Thyroid gland (tissue), 4 donors: ENCODE data around the gene BLTP2. TPM values are rescaled to one million over a fixed set of nuclear protein-coding genes. Genes with fewer than 3 reads are reported as not detected.
"Not testable (repeated sequence)": the region's sequence is repeated elsewhere in the genome, so short reads cannot be mapped to it uniquely, and the experiment has no call there.

Experiments
- DNase-seq, 2 donors: peaks; one replicate each; pipeline ENCODE4 v3.0.0-alpha.2; 2019
- H3K27ac ChIP-seq, 3 donors: fragments of 200-600 bp; sonication (generic); 1 replicate in 2 of 3; 2 replicates in 1 of 3; pipeline ENCODE4 v1.5.1; 2016 to 2019; ENCODE audit warnings: mild to moderate bottlenecking in 1 of 3, moderate library complexity in 1 of 3
- H3K27me3 ChIP-seq: fragments of 200-600 bp; sonication (generic); one replicate; pipeline ENCODE4 v1.5.1; 2019
- H3K36me3 ChIP-seq, 2 donors: fragments of 200-600 bp; sonication (generic); one replicate each; pipeline ENCODE4 v1.5.1; 2016 to 2019
- H3K4me1 ChIP-seq, 2 donors: fragments of 200-600 bp; sonication (generic); one replicate each; pipeline ENCODE4 v1.5.1; 2017 to 2019
- H3K4me3 ChIP-seq, 3 donors: fragments of 200-600 bp; sonication (generic); replicated peaks in 1 of 3; 1 replicate in 2 of 3; 2 replicates in 1 of 3; pipeline ENCODE4 v1.5.1; 2016; ENCODE audit warnings: mild to moderate bottlenecking in 1 of 3
- H3K9me3 ChIP-seq: fragments of 200-600 bp; sonication (generic); one replicate; pipeline ENCODE4 v1.5.1; 2017
- POLR2A ChIP-seq, 2 donors: fragments of 450-650 bp; IDR thresholded peaks; one replicate each; pipeline ENCODE4 v1.6.1; 2017; ENCODE audit warnings: antibody characterized with exemption in 2 of 2, mild to moderate bottlenecking in 2 of 2, moderate library complexity in 1 of 2
- WGBS, 2 donors: methylation state at CpG; one replicate each; pipeline ENCODE4 v1.1.5; 2017; 5-methylcytosine and 5-hydroxymethylcytosine counted together
- intact Hi-C: fragments of 100-400 bp; cut with DNase I; formaldehyde crosslinking; loops from one replicate; pipeline ENCODE4 v1.15.1; 2023
- total RNA-seq, 4 donors: library from RNA; depleted of rRNA; stranded (reverse); fragments of >200 nt; gene quantifications; one replicate each; pipeline ENCODE4 v1.2.3, GENCODE V29; 2016
- TF ChIP-seq, protein P1 (sequence below), 6 experiments: fragments of 200-600 bp in 3 of 6; fragments of 450-650 bp in 3 of 6; sonication (generic) in 3 of 6; IDR thresholded peaks; one replicate each; pipeline ENCODE4 v1.5.1; 2016 to 2019; ENCODE audit warnings: antibody characterized with exemption in 6 of 6, mild to moderate bottlenecking in 2 of 6, inconsistent platforms in 1 of 6, moderate library complexity in 1 of 6

Gene BLTP2
- total RNA-seq, 4 donors from 2014 or later, result 96.5 to 153 (median 129) TPM

DNA sequence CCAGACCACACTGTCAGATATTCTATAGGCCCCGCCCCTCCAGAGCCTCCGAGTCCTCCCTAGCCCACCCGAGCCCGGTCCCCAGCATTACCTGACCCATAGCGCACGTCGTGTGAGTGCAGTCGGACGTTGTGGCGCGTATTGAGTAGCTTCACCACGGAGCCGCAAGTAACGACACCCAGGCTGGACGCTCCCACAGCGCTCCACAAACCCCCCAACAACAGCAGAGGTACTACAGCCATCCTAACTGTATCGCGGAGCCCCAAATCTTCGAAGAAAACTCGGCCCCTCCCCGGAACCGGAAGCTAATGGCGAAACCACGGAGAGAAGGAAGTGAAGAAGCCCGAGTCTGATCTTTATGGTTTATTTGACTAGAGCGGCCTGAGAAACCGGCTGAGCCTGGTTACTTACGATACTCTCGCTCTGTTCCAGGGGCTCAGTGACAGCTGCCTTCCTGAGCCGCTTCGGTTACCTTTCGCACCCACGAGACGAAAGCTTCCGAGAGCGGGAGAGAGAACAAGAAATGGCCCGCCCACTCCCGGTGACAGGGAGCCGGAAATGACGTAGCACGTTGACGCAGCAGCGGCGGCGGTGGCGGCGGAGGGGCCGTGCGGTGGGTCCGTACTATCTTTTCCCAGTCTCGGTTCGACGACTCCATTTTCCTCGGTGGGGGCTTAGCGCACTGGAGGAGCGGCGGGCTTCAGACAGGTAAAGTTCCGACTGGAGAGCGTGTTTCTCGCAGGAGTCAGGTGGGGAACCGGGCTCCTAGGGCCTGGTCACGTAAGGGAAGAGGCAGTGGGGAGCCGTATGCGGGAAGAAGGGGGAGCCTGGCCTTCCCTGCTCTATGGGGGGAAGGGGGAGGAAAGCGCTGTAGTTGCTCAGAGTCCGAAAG, 16.9 kb upstream of the BLTP2 start, which contains the start of the genes SDF2 and SUPT6H:
TSS of gene SDF2 (minus strand) at position 272 of the 892 bp plus-strand sequence. CDS start at position 242, 30 bp downstream.
TSS of gene SUPT6H (plus strand) at position 571 of the 892 bp plus-strand sequence. CDS start 11,197 bp downstream, outside the sequence.
- no peaks in the 10 kb centered on the region for H3K9me3 ChIP-seq
- peaks cover 7 to 15% of the 10 kb centered on the region in 2 donors for H3K36me3 ChIP-seq
- H3K27ac ChIP-seq, result peak within 1 kb of the TSS; percentile 82 to 98 (median 94)
- H3K4me1 ChIP-seq, result peaks cover 26 to 27% of the 10 kb centered on the region in 2 donors
- WGBS, 2 donors, result 0 to 1% methylated on average over 22 to 60 of the region's 66 CpGs
- H3K27me3 ChIP-seq, result no peaks in the 10 kb centered on the region
- TF ChIP-seq POLR2A (IDR thresholded peaks at IDR 0.05), result peak in 1 of 2 donors; percentile 86
- TF ChIP-seq, protein P1, sequence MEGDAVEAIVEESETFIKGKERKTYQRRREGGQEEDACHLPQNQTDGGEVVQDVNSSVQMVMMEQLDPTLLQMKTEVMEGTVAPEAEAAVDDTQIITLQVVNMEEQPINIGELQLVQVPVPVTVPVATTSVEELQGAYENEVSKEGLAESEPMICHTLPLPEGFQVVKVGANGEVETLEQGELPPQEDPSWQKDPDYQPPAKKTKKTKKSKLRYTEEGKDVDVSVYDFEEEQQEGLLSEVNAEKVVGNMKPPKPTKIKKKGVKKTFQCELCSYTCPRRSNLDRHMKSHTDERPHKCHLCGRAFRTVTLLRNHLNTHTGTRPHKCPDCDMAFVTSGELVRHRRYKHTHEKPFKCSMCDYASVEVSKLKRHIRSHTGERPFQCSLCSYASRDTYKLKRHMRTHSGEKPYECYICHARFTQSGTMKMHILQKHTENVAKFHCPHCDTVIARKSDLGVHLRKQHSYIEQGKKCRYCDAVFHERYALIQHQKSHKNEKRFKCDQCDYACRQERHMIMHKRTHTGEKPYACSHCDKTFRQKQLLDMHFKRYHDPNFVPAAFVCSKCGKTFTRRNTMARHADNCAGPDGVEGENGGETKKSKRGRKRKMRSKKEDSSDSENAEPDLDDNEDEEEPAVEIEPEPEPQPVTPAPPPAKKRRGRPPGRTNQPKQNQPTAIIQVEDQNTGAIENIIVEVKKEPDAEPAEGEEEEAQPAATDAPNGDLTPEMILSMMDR (IDR thresholded peaks at IDR 0.05), result no peak
- intact Hi-C loops, result no loop called here
- H3K4me3 ChIP-seq, result peak within 1 kb of the TSS; percentile 68 to 95 (median 68)
- peak; percentile 90 for DNase-seq

DNA sequence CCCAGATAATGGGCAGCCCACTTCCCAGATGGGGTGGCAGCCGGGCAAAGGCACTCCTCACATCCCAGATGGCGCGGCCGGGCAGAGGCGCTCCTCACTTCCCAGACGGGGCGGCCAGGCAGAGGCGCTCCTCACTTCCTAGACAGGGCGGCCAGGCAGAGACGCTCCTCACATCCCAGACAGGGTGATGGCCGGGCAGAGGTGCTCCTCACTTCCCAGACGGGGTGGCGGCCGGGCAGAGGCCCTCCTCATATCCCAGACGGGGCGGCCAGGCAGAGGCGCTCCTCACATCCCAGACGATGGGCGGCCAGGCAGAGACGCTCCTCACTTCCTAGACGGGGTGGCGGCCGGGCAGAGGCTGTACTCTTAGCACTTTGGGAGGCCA, 14.5 kb upstream of the BLTP2 start:
- Histone ChIP-seq H3K36me3 (peaks cover 7 to 15% of the 10 kb centered on the region in 2 donors), H3K4me1 (peaks cover 26 to 27% of the 10 kb centered on the region in 2 donors)
- WGBS, 2 donors, result 98 to 100% methylated on average over 1 to 22 of the region's 23 CpGs
- intact Hi-C loops, H3K27ac ChIP-seq, DNase-seq, H3K9me3 ChIP-seq, H3K27me3 ChIP-seq, H3K4me3 ChIP-seq: not testable (repeated sequence)

DNA sequence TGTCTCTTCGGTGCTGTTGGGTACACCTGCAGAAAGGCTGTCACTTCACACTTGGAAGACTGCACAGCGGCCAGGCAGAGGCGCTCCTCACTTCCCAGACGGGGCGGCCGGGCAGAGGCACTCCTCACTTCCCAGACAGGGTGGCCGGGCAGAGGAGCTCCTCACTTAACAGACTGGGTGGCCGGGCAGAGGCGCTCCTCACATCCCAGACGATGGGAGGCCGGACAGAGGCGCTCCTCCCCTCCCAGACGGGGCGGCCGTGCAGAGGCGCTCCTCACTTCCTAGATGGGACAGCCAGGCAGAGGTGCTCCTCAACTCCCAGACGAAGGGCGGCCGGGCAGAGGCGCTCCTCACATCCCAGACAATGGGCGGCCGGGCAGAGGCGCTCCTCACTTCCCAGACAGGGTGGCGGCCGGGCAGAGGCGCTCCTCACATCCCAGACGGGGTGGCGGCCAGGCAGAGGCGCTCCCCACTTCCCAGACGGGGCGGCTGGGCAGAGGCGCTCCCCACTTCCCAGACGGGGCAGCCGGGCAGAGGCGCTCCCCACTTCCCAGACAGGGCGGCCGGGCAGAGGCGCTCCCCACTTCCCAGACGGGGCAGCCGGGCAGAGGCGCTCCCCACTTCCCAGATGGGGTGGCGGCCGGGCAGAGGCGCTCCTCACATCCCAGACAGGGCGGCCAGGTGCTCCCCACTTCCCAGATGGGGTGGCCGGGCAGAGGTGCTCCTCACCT, 14.0 kb upstream of the BLTP2 start:
- intact Hi-C loops, H3K9me3 ChIP-seq, H3K27me3 ChIP-seq, H3K27ac ChIP-seq, DNase-seq, H3K4me3 ChIP-seq: not testable (repeated sequence)
- H3K4me1 ChIP-seq, result peaks cover 22 to 26% of the 10 kb centered on the region in 2 donors
- 98 to 99% methylated on average over 15 of the region's 46 CpGs for WGBS, 2 donors
- peaks cover 7 to 15% of the 10 kb centered on the region in 2 donors for H3K36me3 ChIP-seq

DNA sequence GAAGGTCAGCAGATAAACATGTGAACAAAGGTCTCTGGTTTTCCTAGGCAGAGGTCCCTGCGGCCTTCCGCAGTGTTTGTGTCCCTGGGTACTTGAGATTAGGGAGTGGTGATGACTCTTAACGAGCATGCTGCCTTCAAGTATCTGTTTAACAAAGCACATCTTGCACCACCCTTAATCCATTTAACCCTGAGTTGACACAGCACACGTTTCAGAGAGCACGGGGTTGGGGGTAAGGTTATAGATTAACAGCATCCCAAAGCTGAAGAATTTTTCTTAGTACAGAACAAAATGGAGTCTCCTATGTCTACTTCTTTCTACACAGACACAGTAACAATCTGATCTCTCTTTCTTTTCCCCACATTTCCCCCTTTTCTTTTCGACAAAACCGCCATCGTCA, 13.4 kb upstream of the BLTP2 start:
- Histone ChIP-seq H3K36me3 (peaks cover 7 to 17% of the 10 kb centered on the region in 2 donors), H3K4me1 (peaks cover 16 to 23% of the 10 kb centered on the region in 2 donors)
- H3K4me3 ChIP-seq, H3K27ac ChIP-seq, H3K9me3 ChIP-seq, H3K27me3 ChIP-seq, intact Hi-C loops, DNase-seq: not testable (repeated sequence)
- 85% methylated on average over 8 of the region's 8 CpGs for WGBS, 2 donors

DNA sequence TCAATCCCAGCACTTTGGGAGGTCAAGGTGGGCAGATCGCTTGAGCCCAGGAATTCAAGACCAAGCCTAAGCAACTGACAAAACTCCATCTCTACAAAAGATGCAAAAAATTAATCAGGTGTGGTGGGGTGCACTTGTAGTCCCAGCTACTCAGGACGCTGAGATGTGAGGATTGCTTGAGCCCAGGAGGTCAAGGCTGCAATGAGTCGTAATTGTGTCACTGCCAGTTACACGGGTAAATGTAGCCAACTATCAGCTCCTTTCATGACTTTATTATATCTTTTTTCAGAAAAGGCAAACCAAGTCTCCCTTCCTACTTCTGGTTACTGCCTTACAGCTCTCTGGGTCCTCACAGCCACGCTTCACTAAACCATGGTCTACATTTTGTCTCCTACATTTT, 12.8 kb upstream of the BLTP2 start:
- Histone ChIP-seq H3K27ac (no peak overlapping the region), H3K27me3 (no peaks in the 10 kb centered on the region), H3K9me3 (no peaks in the 10 kb centered on the region), H3K36me3 (peaks cover 7 to 17% of the 10 kb centered on the region in 2 donors), H3K4me1 (peaks cover 10 to 17% of the 10 kb centered on the region in 2 donors), H3K4me3 (no peak overlapping the region)
- WGBS, 2 donors, result 92 to 95% methylated on average over 5 of the region's 5 CpGs
- TF ChIP-seq, protein P1 (IDR thresholded peaks at IDR 0.05), result no peak
- TF ChIP-seq POLR2A (IDR thresholded peaks at IDR 0.05), result no peak
- DNase-seq, result no peak
- intact Hi-C loops, result no loop called here

DNA sequence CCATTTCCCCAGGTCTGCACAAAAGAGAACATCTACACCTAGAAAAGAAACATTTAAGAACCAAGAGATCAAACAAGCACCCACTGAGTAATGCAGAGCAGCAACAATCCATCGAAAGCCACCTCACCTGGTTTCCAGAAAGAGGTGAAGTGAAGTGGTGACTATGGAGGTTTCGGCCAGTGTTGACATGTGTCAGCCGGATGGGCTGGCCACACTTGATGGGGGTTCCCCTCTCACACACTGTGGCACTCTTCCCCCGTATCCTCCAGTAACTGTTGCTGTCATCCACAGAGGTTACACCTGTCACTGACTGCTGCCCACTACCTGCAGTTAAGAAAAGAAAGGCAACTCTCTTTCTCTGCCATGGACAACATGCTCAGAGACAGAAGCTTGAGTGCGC, 10.2 kb upstream of the BLTP2 start:
- Histone ChIP-seq H3K36me3 (peaks cover 7 to 17% of the 10 kb centered on the region in 2 donors), H3K27ac (no peak overlapping the region), H3K9me3 (no peaks in the 10 kb centered on the region), H3K27me3 (no peaks in the 10 kb centered on the region), H3K4me3 (no peak overlapping the region), H3K4me1 (no peaks in the 10 kb centered on the region)
- no peak for DNase-seq
- intact Hi-C loops, result no loop called here
- WGBS, 2 donors, result 90 to 96% methylated on average over 5 of the region's 5 CpGs
- TF ChIP-seq POLR2A (IDR thresholded peaks at IDR 0.05), result no peak
- TF ChIP-seq, protein P1 (IDR thresholded peaks at IDR 0.05), result no peak
